CD14-positive monocyte (primary cell): ENCODE results near the gene HMGCS2. TPM values are rescaled to one million over a fixed set of nuclear protein-coding genes. Genes with fewer than 3 reads are reported as not detected.

Source experiments
- DNase-seq, 3 donors: peaks; one replicate each; pipeline ENCODE4 v3.0.0-alpha.2; 2011 to 2022
- H2AFZ ChIP-seq: 2 replicates; pipeline ENCODE4 v1.6.0; 2012; ENCODE audit warnings: mild to moderate bottlenecking, low read depth, low read length, inconsistent platforms; ENCODE audit not compliant: insufficient read depth, poor library complexity, severe bottlenecking
- H3K27ac ChIP-seq, 2 donors: 1 replicate in 1 of 2; 2 replicates in 1 of 2; pipeline ENCODE4 v1.5.1; 2012 to 2013; ENCODE audit warnings: low read length in 2 of 2, control low read depth in 1 of 2, inconsistent platforms in 1 of 2, low read depth in 1 of 2, mild to moderate bottlenecking in 1 of 2
- H3K27me3 ChIP-seq, 2 donors: one replicate each; pipeline versions ENCODE4 v1.6.0 to v1.6.1; 2011 to 2013; ENCODE audit warnings: low read length in 2 of 2; ENCODE audit not compliant: control insufficient read depth in 2 of 2, insufficient read depth in 2 of 2
- H3K36me3 ChIP-seq, 2 donors: replicated peaks in 1 of 2; 1 replicate in 1 of 2; 2 replicates in 1 of 2; pipeline versions ENCODE4 v1.5.1 to v1.6.1; 2012 to 2013; ENCODE audit warnings: low read length in 2 of 2, control low read depth in 1 of 2, inconsistent platforms in 1 of 2, mild to moderate bottlenecking in 1 of 2; ENCODE audit not compliant: insufficient read depth in 2 of 2, control insufficient read depth in 1 of 2
- H3K4me1 ChIP-seq, 2 donors: 1 replicate in 1 of 2; 2 replicates in 1 of 2; pipeline versions ENCODE4 v1.5.1 to v1.6.1; 2012 to 2013; ENCODE audit warnings: low read length in 2 of 2, control low read depth in 1 of 2, inconsistent platforms in 1 of 2, mild to moderate bottlenecking in 1 of 2, moderate library complexity in 1 of 2; ENCODE audit not compliant: insufficient read depth in 2 of 2, control insufficient read depth in 1 of 2
- H3K4me2 ChIP-seq: replicated peaks from 2 replicates; pipeline ENCODE3; 2012; ENCODE audit warnings: low read length, moderate library complexity, mild to moderate bottlenecking; ENCODE audit not compliant: poor library complexity, severe bottlenecking; ENCODE audit errors: extremely low read depth
- H3K4me3 ChIP-seq, 3 experiments: fragments of 200-600 bp in 1 of 3; sonication (generic) in 1 of 3; replicated peaks in 1 of 3; 1 replicate in 2 of 3; 2 replicates in 1 of 3; pipeline ENCODE4 v1.5.1; 2011 to 2013; ENCODE audit warnings: low read length in 3 of 3, mild to moderate bottlenecking in 3 of 3, control low read depth in 2 of 3, low read depth in 2 of 3, inconsistent platforms in 1 of 3, moderate library complexity in 1 of 3
- H3K79me2 ChIP-seq: 2 replicates; pipeline ENCODE4 v1.6.0; 2012; ENCODE audit warnings: mild to moderate bottlenecking, control low read depth, inconsistent platforms, low read length, moderate library complexity; ENCODE audit not compliant: insufficient read depth
- H3K9ac ChIP-seq: 2 replicates; pipeline ENCODE4 v1.6.0; 2017; ENCODE audit warnings: low read length, mild to moderate bottlenecking; ENCODE audit not compliant: insufficient read depth, poor library complexity, severe bottlenecking
- H3K9me3 ChIP-seq, 2 donors: replicated peaks in 1 of 2; 1 replicate in 1 of 2; 2 replicates in 1 of 2; pipeline versions ENCODE4 v1.5.1 to v1.6.1; 2012 to 2013; ENCODE audit warnings: low read length in 2 of 2, control low read depth in 1 of 2; ENCODE audit not compliant: control insufficient read depth in 1 of 2, insufficient read depth in 1 of 2
- H4K20me1 ChIP-seq: 2 replicates; pipeline ENCODE4 v1.6.0; 2012; ENCODE audit warnings: mild to moderate bottlenecking, low read length, control low read depth, moderate library complexity; ENCODE audit not compliant: insufficient read depth
- H3K27ac Mint-ChIP-seq, 7 donors: one replicate each; pipeline ENCODE4 v1.8.0; 2020; ENCODE audit warnings: mild to moderate bottlenecking in 7 of 7, mixed read lengths in 7 of 7, moderate library complexity in 6 of 7, inconsistent platforms in 2 of 7
- H3K27me3 Mint-ChIP-seq, 3 donors: one replicate each; pipeline ENCODE4 v1.8.0; 2021 to 2022; ENCODE audit warnings: low read depth in 3 of 3, mild to moderate bottlenecking in 3 of 3, mixed read lengths in 3 of 3, moderate library complexity in 3 of 3, inconsistent platforms in 1 of 3
- H3K36me3 Mint-ChIP-seq, 2 donors: one replicate each; pipeline ENCODE4 v1.8.0; 2020; ENCODE audit warnings: mixed read lengths in 2 of 2, inconsistent platforms in 1 of 2, mild to moderate bottlenecking in 1 of 2
- H3K4me1 Mint-ChIP-seq: one replicate; pipeline ENCODE4 v1.8.0; 2020; ENCODE audit warnings: mild to moderate bottlenecking, mixed read lengths
- H3K4me3 Mint-ChIP-seq, 2 donors: one replicate each; pipeline ENCODE4 v1.8.0; 2020; ENCODE audit warnings: mild to moderate bottlenecking in 2 of 2, mixed read lengths in 2 of 2, moderate library complexity in 1 of 2
- H3K9me3 Mint-ChIP-seq, 7 donors: one replicate each; pipeline ENCODE4 v1.8.0; 2020 to 2022; ENCODE audit warnings: mixed read lengths in 7 of 7, mild to moderate bottlenecking in 6 of 7, moderate library complexity in 6 of 7, inconsistent platforms in 2 of 7
- WGBS: methylation state at CpG from one replicate; pipeline ENCODE4 v1.1.5; 2013; ENCODE audit warnings: missing lambda C conversion rate; ENCODE audit not compliant: insufficient coverage; 5-methylcytosine and 5-hydroxymethylcytosine counted together
- intact Hi-C, 2 donors: fragments of 100-400 bp; cut with micrococcal nuclease; formaldehyde crosslinking; loops; one replicate each; pipeline versions ENCODE4 v1.15.0 to v1.15.1; 2023
- polyA plus RNA-seq, 3 donors: library from polyadenylated mRNA; depleted of rRNA in 1 of 3; unstranded in 2 of 3; stranded (reverse) in 1 of 3; fragments of 300-500 nt in 2 of 3; fragments of >200 nt in 1 of 3; fragmentation: Illumina TruSeq in 2 of 3; gene quantifications; 1 replicate in 2 of 3; 2 replicates in 1 of 3; pipeline ENCODE4 v1.2.3, GENCODE V29; 2012 to 2021
- TF ChIP-seq, protein P1 (sequence below): fragments of 200-600 bp; IDR thresholded peaks from one replicate; pipeline ENCODE4 v1.8.0; 2022; ENCODE audit warnings: antibody characterized with exemption, mild to moderate bottlenecking

The HMGCS2 gene
- polyA plus RNA-seq, 3 donors, result not detected

DNA sequence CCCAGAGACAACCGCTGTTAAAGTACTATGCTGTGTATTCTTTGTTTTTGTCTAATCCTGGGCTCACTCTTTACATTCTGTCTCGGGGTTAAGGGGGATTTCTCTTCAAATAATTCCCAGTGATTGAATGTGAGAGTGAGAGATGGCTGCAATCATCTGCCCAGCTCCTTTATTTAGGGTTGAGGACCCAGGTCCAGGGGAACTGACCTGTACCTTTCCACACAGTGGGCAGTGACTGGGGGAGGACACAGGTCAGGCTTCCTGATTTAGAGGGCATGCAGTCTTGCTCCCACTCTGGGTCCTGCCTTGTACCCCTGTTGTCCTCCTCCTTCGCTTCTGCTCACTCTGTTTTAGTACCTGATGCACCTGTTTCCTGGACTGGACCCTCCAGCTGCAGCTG, 35.0 kb downstream of the HMGCS2 start:
- peaks cover 0 to 4% (median 3%) of the 10 kb centered on the region in 3 donors for H3K27me3 Mint-ChIP-seq
- intact Hi-C loops, result no loop called here
- TF ChIP-seq, protein P1, sequence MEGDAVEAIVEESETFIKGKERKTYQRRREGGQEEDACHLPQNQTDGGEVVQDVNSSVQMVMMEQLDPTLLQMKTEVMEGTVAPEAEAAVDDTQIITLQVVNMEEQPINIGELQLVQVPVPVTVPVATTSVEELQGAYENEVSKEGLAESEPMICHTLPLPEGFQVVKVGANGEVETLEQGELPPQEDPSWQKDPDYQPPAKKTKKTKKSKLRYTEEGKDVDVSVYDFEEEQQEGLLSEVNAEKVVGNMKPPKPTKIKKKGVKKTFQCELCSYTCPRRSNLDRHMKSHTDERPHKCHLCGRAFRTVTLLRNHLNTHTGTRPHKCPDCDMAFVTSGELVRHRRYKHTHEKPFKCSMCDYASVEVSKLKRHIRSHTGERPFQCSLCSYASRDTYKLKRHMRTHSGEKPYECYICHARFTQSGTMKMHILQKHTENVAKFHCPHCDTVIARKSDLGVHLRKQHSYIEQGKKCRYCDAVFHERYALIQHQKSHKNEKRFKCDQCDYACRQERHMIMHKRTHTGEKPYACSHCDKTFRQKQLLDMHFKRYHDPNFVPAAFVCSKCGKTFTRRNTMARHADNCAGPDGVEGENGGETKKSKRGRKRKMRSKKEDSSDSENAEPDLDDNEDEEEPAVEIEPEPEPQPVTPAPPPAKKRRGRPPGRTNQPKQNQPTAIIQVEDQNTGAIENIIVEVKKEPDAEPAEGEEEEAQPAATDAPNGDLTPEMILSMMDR, result no peak

DNA sequence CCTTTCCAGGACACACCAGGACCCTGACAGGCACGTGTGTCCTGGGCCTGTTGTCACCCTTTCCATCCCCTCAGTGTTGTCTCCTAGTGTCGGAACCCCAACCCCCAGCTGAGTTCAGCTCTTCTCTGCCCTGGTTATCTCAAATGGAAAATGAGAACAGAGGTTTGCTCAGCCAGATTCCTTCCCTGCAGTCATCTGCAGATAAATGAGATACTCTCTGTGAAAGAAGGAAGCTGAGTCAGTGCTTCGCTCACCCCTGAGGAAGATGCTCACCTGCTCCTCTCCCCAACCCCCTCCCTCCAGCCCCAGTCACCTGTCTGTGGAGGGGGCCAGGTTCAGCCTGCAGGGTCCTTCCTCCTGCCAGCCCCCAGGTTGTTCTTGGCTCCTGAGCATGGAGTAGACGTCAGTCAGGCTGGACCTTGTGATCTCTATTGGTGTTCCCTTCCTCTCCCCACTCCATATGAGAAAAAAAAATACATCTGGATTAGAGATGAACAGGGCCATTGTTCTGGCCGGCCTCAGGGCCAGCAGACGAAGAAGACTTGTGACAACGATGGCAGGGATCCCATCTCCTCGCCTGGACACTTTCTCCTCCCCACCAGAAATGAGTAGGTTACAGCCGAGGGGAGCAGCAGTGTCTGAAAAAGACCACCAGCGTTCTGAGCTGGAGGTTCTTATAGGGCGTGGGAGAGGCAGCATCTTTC, 36.1 kb downstream of the HMGCS2 start:
- no peaks in the 10 kb centered on the region for H3K9me3 ChIP-seq
- no peak for DNase-seq
- H3K9me3 Mint-ChIP-seq, result no peaks in the 10 kb centered on the region
- H3K4me2 ChIP-seq, result no peak overlapping the region
- H3K4me1 Mint-ChIP-seq, result peaks cover 7% of the 10 kb centered on the region
- peaks cover 23 to 34% of the 10 kb centered on the region in 2 donors for H3K36me3 Mint-ChIP-seq
- WGBS, result 89% methylated on average over 1 of the region's 11 CpGs
- no peak overlapping the region for H3K9ac ChIP-seq
- no peaks in the 10 kb centered on the region for H4K20me1 ChIP-seq
- no peaks in the 10 kb centered on the region for H3K4me1 ChIP-seq
- intact Hi-C loops, result no loop called here
- no peak overlapping the region for H2AFZ ChIP-seq
- peaks cover 4 to 46% of the 10 kb centered on the region in 2 donors for H3K36me3 ChIP-seq
- H3K27ac Mint-ChIP-seq, result peak overlapping the region in 1 of 7 donors; percentile 5
- H3K27ac ChIP-seq, result no peak overlapping the region
- H3K27me3 ChIP-seq, result no peaks in the 10 kb centered on the region
- H3K79me2 ChIP-seq, result no peaks in the 10 kb centered on the region
- no peak overlapping the region for H3K4me3 Mint-ChIP-seq
- H3K27me3 Mint-ChIP-seq, result peaks cover 0 to 3% (median 2%) of the 10 kb centered on the region in 3 donors
- no peak overlapping the region for H3K4me3 ChIP-seq
- TF ChIP-seq, protein P1, result no peak

More for the DNA sequence above, 35.0 kb downstream of the HMGCS2 start:
- Histone ChIP-seq H3K27me3 (no peaks in the 10 kb centered on the region), H3K36me3 (peaks cover 4 to 45% of the 10 kb centered on the region in 2 donors), H3K79me2 (no peaks in the 10 kb centered on the region), H3K4me2 (no peak overlapping the region), H2AFZ (no peak overlapping the region), H4K20me1 (no peaks in the 10 kb centered on the region), H3K4me1 (no peaks in the 10 kb centered on the region), H3K9ac (no peak overlapping the region), H3K4me3 (no peak overlapping the region), H3K27ac (no peak overlapping the region), H3K9me3 (no peaks in the 10 kb centered on the region)
- Mint-ChIP-seq H3K9me3 (no peaks in the 10 kb centered on the region), H3K36me3 (peaks cover 30 to 40% of the 10 kb centered on the region in 2 donors), H3K4me3 (no peak overlapping the region), H3K27ac (peak overlapping the region in 1 of 7 donors; percentile 11), H3K4me1 (no peaks in the 10 kb centered on the region)
- DNase-seq, result no peak
- 95% methylated on average over 2 of the region's 3 CpGs for WGBS
